Right lobe of liver (tissue), 6 donors: ENCODE measurements around the gene SEPTIN8. TPM values are rescaled to one million over a fixed set of nuclear protein-coding genes. Genes with fewer than 3 reads are reported as not detected.
A peak's percentile ranks its signal among the peaks of the same experiment; 100 is the strongest.

Source experiments
- ATAC-seq, 4 donors: fragments of 200-7000 bp; cut with Tn5 transposase; one replicate each; pipeline ENCODE4 v1.9.1; 2020; ENCODE audit warnings: mild to moderate bottlenecking in 4 of 4, moderate library complexity in 4 of 4
- DNase-seq, 3 donors: peaks; one replicate each; pipeline ENCODE4 v3.0.0-alpha.2; 2020
- H3K27ac ChIP-seq, 3 donors: fragments of 200-600 bp; one replicate each; pipeline ENCODE4 v1.8.0; 2022
- H3K27me3 ChIP-seq, 2 donors: fragments of 200-600 bp; one replicate each; pipeline ENCODE4 v1.8.0; 2022
- H3K36me3 ChIP-seq, 4 donors: fragments of 200-600 bp; sonication (generic) in 1 of 4; one replicate each; pipeline versions ENCODE4 v1.5.1 to v1.8.0; 2017 to 2022; ENCODE audit warnings: control low read depth in 1 of 4
- H3K4me1 ChIP-seq, 4 donors: fragments of 200-600 bp; sonication (generic) in 1 of 4; one replicate each; pipeline versions ENCODE4 v1.5.1 to v1.8.0; 2017 to 2022; ENCODE audit warnings: control low read depth in 1 of 4
- H3K4me3 ChIP-seq, 3 donors: fragments of 200-600 bp; one replicate each; pipeline ENCODE4 v1.8.0; 2022
- H3K9me3 ChIP-seq, 4 donors: fragments of 200-600 bp; sonication (generic) in 1 of 4; one replicate each; pipeline versions ENCODE4 v1.5.1 to v1.8.0; 2017 to 2022; ENCODE audit warnings: control low read depth in 1 of 4
- POLR2A ChIP-seq: fragments of 450-650 bp; IDR thresholded peaks from one replicate; pipeline ENCODE4 v1.6.1; 2017; ENCODE audit warnings: antibody characterized with exemption, mild to moderate bottlenecking
- WGBS: methylation state at CpG from one replicate; pipeline ENCODE4 v1.1.6; 2018; ENCODE audit warnings: low coverage, low lambda C conversion rate; ENCODE audit not compliant: insufficient coverage; ENCODE audit errors: missing lambda C conversion rate; 5-methylcytosine and 5-hydroxymethylcytosine counted together
- intact Hi-C, 2 donors: fragments of 100-400 bp; cut with DNase I; formaldehyde crosslinking; loops; one replicate each; pipeline versions ENCODE4 v1.11.2 to v1.14.1; 2022
- total RNA-seq, 6 experiments: library from RNA; depleted of rRNA in 2 of 6; stranded (reverse); fragments of >200 nt in 2 of 6; fragmentation: NEBNext Ultra II Directional in 3 of 6; extraction: Animal tissue kit (Norgen Biotek cat#: 25700) in 3 of 6; gene quantifications; one replicate each; pipeline versions ENCODE4 v1.1.0 to v1.2.4, GENCODE V29; 2016 to 2023
- TF ChIP-seq, protein P1 (sequence below), 4 donors: fragments of 200-600 bp in 3 of 4; fragments of 450-650 bp in 1 of 4; IDR thresholded peaks; one replicate each; pipeline versions ENCODE4 v1.5.1 to v1.8.0; 2016 to 2022; ENCODE audit warnings: antibody characterized with exemption in 4 of 4, mild to moderate bottlenecking in 2 of 4
- donor health status: DM: no; HTN: yes; CAD: no.
- donor health status: DM: no; HTN: no; CAD: no.
- donor health status: DM: no; HTN: no; CAD: no.
- donor health status: DM: no; HTN: yes; CAD: no.
- donor health status: DM: no; HTN: yes; CAD: no.

SEPTIN8 gene
- total RNA-seq, 6 experiments from 2014 or later = 8.0 to 15.9 (median 13.3) TPM

DNA sequence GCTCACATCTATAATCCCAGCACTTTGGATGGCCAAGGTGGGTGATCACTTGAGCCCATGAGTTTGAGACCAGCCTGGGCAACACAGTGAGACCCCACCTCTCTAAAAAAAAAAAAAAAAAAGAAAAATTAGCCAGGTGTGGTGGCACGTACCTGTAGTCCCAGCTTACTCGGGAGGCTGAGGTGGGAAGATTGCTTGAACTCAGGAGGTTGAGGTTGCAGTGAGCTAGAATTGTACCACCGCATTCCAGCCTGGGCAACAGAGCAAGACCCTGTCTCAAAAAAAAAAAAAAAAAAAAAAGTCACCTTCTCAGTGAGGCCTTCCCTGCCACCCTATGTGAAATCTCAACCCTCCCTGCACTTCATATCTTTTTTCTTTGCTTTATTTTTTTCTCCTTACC, 14.0 kb upstream of the SEPTIN8 start:
- ATAC-seq = no peak
- peaks cover 0 to 25% (median 0%) of the 10 kb centered on the region in 4 donors for H3K4me1 ChIP-seq
- H3K27ac ChIP-seq = no peak overlapping the region
- no peaks in the 10 kb centered on the region for H3K9me3 ChIP-seq
- no peak overlapping the region for H3K4me3 ChIP-seq
- no peak for TF ChIP-seq POLR2A
- TF ChIP-seq, protein P1, sequence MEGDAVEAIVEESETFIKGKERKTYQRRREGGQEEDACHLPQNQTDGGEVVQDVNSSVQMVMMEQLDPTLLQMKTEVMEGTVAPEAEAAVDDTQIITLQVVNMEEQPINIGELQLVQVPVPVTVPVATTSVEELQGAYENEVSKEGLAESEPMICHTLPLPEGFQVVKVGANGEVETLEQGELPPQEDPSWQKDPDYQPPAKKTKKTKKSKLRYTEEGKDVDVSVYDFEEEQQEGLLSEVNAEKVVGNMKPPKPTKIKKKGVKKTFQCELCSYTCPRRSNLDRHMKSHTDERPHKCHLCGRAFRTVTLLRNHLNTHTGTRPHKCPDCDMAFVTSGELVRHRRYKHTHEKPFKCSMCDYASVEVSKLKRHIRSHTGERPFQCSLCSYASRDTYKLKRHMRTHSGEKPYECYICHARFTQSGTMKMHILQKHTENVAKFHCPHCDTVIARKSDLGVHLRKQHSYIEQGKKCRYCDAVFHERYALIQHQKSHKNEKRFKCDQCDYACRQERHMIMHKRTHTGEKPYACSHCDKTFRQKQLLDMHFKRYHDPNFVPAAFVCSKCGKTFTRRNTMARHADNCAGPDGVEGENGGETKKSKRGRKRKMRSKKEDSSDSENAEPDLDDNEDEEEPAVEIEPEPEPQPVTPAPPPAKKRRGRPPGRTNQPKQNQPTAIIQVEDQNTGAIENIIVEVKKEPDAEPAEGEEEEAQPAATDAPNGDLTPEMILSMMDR (IDR thresholded peaks at IDR 0.05) = no peak
- H3K36me3 ChIP-seq = no peaks in the 10 kb centered on the region
- H3K27me3 ChIP-seq = no peaks in the 10 kb centered on the region
- intact Hi-C loops = no loop called here
- 82% methylated on average over 3 of the region's 3 CpGs for WGBS
- DNase-seq = no peak

DNA sequence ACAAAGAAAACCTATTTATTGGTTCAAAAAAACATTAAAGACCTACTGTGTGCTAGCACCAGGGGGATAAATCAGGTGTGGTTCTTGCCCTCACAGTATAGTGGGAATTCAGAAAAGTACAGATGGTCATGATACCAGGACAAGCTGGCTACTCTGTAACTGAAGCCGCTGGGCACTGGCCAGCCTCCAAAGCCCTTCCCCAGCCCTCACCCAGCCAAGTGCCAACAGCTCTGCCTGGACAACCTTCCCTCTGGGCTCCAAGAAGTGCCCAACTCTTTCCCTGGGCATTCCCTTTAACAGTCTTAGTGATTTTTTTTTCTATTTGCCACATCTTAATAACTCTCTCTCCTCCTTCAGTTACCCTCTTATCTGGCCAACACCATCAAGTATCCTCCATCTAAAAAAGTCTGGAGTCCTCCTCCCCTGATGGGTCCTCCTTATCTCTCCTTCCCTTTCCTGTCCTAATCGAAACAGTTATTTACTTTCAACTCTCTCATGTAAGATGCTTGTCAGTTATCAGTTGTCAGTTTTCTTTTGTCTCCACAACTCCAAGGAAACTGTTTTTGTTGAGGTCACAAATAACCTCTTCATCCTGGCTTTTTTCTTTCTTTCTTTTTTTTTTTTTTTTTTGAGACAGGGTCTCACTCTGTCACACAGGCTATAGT, 13.3 kb upstream of the SEPTIN8 start:
- Histone ChIP-seq H3K36me3 (no peaks in the 10 kb centered on the region), H3K4me3 (no peak overlapping the region), H3K4me1 (peaks cover 0 to 25% (median 0%) of the 10 kb centered on the region in 4 donors), H3K9me3 (no peaks in the 10 kb centered on the region), H3K27me3 (no peaks in the 10 kb centered on the region), H3K27ac (no peak overlapping the region)
- DNase-seq = peak in 2 of 3 donors; percentile 76 to 81
- TF ChIP-seq POLR2A = no peak
- TF ChIP-seq, protein P1 (IDR thresholded peaks at IDR 0.05) = no peak
- intact Hi-C loops = no loop called here
- ATAC-seq = peak; percentile 81 to 97 (median 92)
- WGBS = 21% methylated on average over 1 of the region's 2 CpGs

DNA sequence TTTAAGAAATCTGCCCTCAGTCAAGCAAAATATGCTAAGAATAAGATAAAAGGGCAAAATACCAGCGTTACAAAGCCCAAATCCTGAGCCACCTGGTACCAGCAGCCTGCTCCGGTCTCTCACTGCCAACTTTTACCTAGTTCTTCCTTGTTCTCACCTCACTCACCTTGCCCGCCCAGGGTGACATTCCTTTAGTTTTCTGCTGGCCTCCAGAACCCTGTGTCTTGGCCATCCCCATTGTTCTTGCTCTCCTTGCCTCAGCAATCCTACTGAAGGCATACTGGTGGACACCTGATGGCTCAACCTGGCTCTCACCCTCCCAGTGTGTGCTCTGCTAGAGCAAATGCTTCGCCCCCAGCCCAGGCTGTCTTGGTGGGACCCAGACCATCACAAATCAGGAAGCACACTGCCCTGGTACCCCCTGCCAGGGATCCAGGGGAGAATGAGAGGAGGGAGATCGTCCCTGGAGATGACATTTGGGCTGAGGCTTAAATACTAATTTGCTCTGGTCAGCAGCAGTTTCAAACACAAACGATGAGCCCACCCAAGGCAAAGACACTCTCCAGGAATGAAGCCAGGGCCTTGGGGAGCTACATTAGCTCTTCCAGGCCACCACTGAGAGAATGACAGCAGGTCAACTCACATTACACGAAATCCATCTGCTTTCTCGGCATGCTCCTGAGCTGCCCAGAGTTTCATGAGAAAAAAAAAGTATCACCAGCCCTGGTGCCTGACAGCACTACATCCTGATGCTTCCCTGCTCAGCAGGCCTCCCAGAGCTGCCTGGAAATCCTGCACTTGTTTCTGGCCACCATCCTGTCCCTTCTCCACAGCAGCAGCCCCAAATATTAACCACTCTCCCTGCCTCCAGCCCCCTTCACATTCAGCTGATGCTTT, 12.2 kb upstream of the SEPTIN8 start:
- H3K27ac ChIP-seq = no peak overlapping the region
- TF ChIP-seq, protein P1 (IDR thresholded peaks at IDR 0.05) = no peak
- no peak for TF ChIP-seq POLR2A
- DNase-seq (no peak), ATAC-seq (no peak)
- intact Hi-C loops = no loop called here
- 79% methylated on average over 4 of the region's 8 CpGs for WGBS
- H3K9me3 ChIP-seq = no peaks in the 10 kb centered on the region
- H3K36me3 ChIP-seq = no peaks in the 10 kb centered on the region
- H3K27me3 ChIP-seq = no peaks in the 10 kb centered on the region
- peaks cover 0 to 25% (median 0%) of the 10 kb centered on the region in 4 donors for H3K4me1 ChIP-seq
- H3K4me3 ChIP-seq = no peak overlapping the region

DNA sequence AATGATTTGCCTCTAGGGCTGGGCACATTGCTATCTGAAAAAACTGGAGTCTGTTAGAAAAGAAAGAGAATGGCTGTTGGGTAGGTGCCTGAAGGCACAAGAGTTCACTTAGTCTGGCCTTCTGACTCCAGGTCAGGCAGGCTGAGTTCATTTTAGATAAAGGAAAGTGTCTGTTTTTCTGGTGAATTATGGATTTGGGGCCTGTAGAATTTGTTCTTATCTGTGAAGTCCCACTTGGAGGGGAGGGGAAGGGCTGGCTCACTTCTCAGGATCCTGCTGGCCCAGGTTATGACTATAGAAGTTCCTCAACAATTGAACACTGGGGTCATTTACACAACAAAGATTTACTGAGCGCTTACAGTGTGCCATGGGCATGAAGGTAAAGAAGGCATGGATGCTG, 11.5 kb upstream of the SEPTIN8 start:
- H3K27me3 ChIP-seq = no peaks in the 10 kb centered on the region
- no peak for DNase-seq
- no peaks in the 10 kb centered on the region for H3K9me3 ChIP-seq
- H3K27ac ChIP-seq = peak overlapping the region in 1 of 3 donors; percentile 33
- ATAC-seq = peak in 1 of 4 donors; percentile 63
- intact Hi-C loops = no loop called here
- 80% methylated on average over 1 of the region's 1 CpG for whole genome bisulfite sequencing
- H3K36me3 ChIP-seq = no peaks in the 10 kb centered on the region
- no peak overlapping the region for H3K4me3 ChIP-seq
- peaks cover 0 to 25% (median 0%) of the 10 kb centered on the region in 4 donors for H3K4me1 ChIP-seq
- TF ChIP-seq POLR2A = no peak
- TF ChIP-seq, protein P1 (IDR thresholded peaks at IDR 0.05) = no peak
